GM12891 (cell line): Measurements from ENCODE around the gene TRIO.

Experiments
- DNase-seq: peaks from one replicate; pipeline ENCODE4 v3.0.0; 2011; ENCODE audit warnings: low spot score; ENCODE audit not compliant: insufficient read length
- FAIRE-seq: peaks from 2 replicates; lab custom pipeline; 2011; peaks lifted over from hg19 to GRCh38; lab: Jason Lieb, UNC
- PAX5 ChIP-seq: IDR thresholded peaks from 2 replicates; pipeline ENCODE4 v1.6.1; 2011; ENCODE audit warnings: low read length, moderate library complexity, mild to moderate bottlenecking; ENCODE audit not compliant: insufficient read depth, severe bottlenecking
- POLR2A ChIP-seq: IDR thresholded peaks from 2 replicates; pipeline ENCODE4 v1.6.1; 2011; ENCODE audit warnings: low read depth, low read length, control low read depth
- POLR2AphosphoS5 ChIP-seq: IDR thresholded peaks from 2 replicates; pipeline ENCODE4 v1.6.1; 2011; ENCODE audit warnings: low read depth, low read length, control low read depth
- POU2F2 ChIP-seq: IDR thresholded peaks from 2 replicates; pipeline ENCODE4 v1.6.1; 2011; ENCODE audit warnings: low read depth, mild to moderate bottlenecking, control low read depth, low read length, moderate library complexity
- SPI1 ChIP-seq: IDR thresholded peaks from 2 replicates; pipeline ENCODE4 v1.6.1; 2011; ENCODE audit warnings: low read depth, low read length, control low read depth
- TAF1 ChIP-seq: IDR thresholded peaks from 2 replicates; pipeline ENCODE4 v1.6.1; 2011; ENCODE audit warnings: low read depth, low read length, control low read depth

TRIO gene

DNA sequence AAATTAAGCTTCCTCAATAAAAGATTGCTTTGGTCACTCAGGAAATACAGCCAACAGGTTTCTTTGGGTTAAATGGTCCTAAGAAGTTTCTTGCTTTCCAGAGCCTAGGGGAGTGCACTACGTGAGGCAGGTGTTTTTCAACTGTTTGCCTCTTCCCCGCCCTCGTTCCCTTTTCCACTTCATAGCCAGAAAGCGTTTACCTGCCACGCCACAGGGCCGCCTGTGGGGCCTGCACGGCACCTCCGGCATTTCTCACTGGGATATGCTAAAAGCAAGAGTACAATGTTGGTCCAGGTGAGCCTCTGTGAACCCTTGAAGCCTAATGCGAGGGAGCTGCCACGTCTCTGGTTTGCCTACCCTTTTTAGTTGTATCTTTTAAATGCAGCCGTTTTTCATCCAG lies 270.9 kb downstream of the TRIO start:
- TF ChIP-seq POLR2AphosphoS5 = no peak
- TF ChIP-seq PAX5 = no peak
- no peak for TF ChIP-seq SPI1
- TF ChIP-seq POLR2A = no peak
- no peak for TF ChIP-seq POU2F2
- TF ChIP-seq TAF1 = no peak
- FAIRE-seq = no peak
- DNase-seq = no peak

DNA sequence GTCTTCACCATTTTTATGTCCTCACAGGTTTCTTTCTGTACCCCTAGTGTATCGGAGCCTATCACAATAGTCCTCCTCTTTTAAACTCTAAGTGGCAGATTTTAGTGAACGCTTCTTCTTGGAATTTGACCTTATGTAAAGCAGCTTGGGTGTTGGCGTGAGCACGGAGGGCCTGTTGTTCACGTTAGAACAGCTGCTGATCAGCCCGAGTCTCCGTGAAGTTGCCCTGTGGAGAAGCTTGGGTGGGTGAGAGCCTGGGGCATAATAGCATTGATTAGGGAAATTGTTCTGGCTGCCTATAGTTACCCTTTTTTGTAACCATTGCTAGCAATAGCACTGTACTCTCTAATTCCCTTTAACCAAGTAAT lies 271.5 kb downstream of the TRIO start:
- TF ChIP-seq POLR2A (no peak), TAF1 (no peak), PAX5 (no peak), SPI1 (no peak), POU2F2 (no peak), POLR2AphosphoS5 (no peak)
- FAIRE-seq (no peak), DNase-seq (no peak)

DNA sequence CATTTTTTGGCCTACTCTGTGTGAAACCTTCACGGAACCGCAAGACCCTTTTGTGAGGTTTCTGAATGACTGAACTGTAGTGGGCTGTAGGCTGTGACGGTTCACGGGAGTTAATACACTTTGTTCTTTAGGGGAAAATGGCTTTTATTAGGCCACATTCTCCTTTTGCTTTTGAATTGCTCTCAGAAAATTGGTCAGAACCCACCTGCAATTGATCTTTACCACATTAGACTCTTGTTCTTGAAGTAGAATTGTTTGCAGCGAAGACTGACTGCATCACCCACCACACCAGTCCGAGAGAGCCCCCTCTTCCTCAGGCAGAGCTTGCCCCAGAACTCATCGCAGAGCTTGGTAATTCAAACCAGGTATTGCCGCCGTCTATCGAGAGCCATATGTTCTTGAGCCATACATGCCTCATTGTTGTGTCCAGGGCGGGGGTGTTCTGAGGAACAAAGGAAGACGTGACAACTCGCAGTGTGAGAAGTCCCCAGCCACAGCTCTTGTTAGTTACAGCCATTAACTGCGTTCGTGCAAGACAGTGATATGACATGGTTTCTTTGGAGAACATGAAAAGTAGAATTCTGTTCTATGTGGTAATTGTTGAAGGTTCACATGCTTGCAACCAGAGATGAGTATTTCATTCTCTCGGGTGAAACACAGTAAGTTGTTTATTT lies 272.0 kb downstream of the TRIO start:
- FAIRE-seq = peak; percentile 70
- peak; percentile 34 for DNase-seq
- TF ChIP-seq POLR2AphosphoS5 (no peak; the same call in 1 of the 2 replicates), POU2F2 (no peak), SPI1 (no peak), TAF1 (no peak), POLR2A (no peak), PAX5 (no peak)

DNA sequence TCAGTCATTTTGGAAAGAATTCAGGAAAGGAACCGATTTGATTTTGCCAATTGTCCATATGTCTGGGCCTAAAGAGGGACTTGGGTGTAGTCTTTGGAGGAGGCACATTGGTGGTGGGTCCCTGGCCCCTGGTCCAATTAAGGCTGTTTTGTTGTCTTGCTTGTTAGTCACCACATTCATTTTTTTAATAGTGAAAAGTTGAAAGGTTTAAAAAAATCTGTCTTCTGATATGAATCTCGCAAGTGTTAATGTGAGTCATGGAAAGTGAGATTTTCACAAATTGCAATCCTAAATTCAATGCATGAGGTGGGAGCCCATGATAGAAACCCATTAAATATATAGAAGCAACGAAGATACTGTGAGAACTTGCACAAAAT lies 272.5 kb downstream of the TRIO start:
- no peak for FAIRE-seq
- TF ChIP-seq PAX5 = no peak
- no peak for TF ChIP-seq POLR2AphosphoS5
- TF ChIP-seq SPI1 = no peak
- no peak for TF ChIP-seq POLR2A
- no peak for TF ChIP-seq TAF1
- TF ChIP-seq POU2F2 = no peak
- no peak for DNase-seq

DNA sequence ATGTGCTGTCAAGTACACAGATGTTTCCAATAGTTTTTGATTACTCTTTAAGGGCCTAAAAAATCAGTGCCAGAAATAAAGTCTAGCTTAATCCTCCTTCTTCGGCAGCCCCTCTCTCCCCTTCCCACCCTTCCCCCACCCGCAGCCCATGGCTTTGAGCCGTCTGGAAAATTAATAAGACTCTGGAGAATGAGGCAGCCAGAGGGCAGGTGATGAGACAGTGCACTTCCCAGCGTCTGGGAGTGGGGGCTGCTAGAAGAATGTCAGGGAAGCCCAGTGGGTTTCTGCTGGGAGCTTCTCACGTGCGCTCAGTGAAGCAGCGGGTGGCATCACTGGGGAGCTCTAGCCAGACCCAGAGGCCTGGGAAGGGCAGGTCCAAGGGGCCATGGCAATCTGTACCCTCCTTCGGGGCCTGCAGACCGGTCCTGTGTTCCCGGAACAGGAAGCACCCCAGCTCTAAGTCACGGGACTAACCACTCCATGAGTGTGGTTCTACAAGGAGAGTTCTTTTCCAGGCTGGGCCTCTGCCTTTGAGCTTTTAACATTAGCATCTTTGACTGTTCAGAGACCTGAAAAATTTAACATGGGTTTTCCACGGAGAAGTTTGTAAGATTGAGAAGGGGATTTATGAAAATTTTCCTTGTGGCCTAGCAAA lies 273.6 kb downstream of the TRIO start:
- FAIRE-seq (no peak), DNase-seq (no peak)
- TF ChIP-seq POLR2A (no peak), SPI1 (no peak), PAX5 (no peak), TAF1 (no peak), POLR2AphosphoS5 (no peak), POU2F2 (no peak)

DNA sequence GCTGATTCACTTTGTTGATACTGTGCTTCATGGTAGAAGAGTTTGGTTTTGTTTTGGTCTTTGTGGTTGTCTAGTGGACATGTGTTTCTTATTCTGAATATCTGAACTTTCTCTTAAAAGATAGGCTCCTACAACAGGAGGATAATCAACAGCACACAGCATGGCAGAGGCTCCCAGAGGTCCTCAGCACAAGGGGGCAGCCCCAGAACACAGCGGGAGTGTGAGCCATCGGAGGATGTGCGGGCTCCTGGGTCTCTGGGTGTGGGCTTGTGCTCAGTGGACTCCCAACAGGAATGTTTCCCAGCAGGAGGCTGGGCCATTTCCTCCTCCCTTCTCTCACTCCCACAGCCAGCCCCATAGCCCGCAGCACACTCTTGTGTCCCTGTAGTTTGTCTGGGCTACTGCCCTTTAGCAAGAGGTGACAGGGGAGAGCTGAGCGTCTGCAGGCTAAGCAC lies 274.2 kb downstream of the TRIO start:
- TF ChIP-seq SPI1 (no peak), POLR2A (no peak), PAX5 (no peak), POU2F2 (no peak), TAF1 (no peak), POLR2AphosphoS5 (no peak)
- no peak for DNase-seq
- no peak for FAIRE-seq

DNA sequence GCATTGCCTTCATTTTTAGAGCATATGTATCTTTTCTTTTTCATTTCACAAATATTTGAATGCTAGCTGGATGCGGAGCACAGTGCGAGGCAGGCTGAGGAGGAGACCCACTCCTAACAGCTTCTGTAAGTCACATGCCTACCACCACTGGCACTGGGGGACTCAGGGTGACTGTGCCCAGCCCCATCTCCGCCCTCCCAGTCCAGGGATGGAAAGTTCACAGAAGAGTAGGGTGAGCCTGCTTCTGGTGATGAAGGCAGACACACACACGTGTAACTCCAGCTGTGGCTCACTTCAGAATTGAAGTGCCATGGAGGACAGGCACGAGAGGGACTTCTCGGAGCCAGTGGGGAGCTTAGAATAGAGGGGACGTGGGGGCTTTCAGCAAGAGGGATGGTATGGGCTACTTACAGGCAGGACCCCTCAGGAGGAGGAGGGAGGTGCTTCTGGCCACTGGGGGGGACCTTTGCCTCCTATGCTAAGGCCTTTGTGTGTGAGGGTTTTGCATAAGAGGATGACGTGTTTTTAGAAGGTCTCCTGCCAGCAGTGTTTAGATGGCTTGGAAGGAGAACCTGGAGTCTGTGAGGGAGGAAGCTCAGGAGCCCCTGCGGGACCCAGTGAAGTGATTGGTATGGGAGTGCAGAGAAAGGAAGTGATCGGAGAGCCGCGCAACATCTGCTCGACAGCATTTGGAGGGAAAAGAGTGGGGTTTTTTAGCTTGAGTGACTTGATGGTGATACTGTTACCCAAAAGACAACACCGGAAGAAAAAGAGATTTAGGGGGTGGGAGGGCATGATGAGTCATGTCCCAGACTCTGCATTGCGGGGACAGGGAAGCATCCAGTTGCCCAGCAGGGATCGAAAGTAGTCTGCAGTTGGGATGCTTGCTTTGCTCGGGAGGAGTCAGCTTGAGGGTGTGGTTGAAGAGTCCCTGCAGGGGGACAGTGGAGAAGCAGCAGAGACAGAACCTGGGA lies 274.9 kb downstream of the TRIO start:
- FAIRE-seq = no peak
- TF ChIP-seq PAX5 = no peak
- TF ChIP-seq POU2F2 = no peak
- no peak for TF ChIP-seq TAF1

DNA sequence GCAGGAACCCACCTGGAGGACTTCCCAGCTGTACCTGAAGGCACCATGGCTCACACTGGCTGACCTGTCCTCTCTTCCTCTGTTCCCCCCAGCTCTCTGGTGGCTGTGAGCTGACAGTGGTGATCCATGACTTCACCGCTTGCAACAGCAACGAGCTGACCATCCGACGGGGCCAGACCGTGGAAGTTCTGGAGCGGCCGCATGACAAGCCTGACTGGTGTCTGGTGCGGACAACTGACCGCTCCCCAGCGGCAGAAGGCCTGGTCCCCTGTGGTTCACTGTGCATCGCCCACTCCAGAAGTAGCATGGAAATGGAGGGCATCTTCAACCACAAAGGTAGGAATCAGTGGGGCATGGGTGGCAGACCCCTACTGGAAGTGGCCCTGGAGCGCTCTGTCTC lies 276.5 kb downstream of the TRIO start:
- DNase-seq = no peak
- FAIRE-seq = no peak
- no peak for TF ChIP-seq POU2F2
- TF ChIP-seq TAF1 = no peak
- TF ChIP-seq POLR2AphosphoS5 = no peak
- no peak for TF ChIP-seq SPI1
- no peak for TF ChIP-seq POLR2A

More for the DNA sequence above, 274.9 kb downstream of the TRIO start:
- no peak for DNase-seq

DNA sequence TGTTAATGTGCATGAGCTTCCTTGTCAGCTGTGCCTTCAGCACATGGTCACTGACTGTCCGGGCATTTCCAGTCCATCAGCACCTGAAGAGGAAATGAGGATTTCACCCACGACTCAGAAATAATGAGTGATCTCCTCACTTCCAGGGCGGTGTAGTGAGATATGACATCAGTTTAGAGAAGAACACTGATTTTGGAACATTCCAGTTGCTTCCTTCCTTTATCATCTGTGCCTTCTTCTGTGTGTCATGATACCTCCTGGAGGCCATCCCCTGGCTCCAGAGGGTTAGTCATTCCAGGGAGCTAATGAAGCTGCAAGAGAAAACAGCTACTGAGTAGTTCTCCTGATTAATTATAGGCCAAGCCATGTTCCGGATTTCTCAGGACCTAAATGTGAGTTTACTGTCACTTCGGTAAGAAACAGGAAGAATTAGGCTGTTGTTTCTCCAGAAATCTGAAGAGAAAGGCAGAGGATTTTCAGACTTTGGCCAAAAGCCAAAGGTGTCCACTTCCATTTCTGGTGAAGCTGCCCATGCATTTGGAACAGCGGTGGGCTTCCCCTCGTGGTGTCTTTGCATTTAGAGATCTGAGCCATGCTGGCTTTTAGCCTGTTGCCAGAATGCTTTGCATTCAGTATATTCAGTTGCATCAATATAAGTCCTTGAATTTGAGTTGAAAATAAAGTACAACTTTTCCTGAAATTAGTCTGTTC lies 277.1 kb downstream of the TRIO start:
- TF ChIP-seq PAX5 (no peak), SPI1 (no peak), TAF1 (no peak)
- FAIRE-seq (no peak), DNase-seq (no peak)
